ENCODE results near the gene PYHIN1.
A peak's percentile ranks its signal among the peaks of the same experiment; 100 is the strongest.

Gene PYHIN1

DNA sequence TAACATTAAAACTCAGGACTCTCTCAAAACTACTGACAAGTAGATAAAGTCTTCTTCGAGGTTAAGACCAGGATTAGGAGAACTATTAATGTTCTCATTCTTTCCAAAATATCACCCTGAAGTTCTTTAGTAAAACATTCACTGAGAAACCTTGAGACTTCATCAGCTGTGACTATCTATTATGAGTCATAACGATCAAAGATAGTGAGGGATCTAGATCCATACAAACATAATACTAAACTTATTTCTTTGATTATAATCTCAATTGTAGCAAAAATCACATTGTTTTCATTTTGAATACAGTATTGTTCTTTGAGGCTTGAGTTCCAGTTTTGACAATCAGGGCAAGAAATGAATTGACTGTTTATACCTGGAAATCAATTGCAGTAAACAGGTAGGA is 11.1 kb downstream of the PYHIN1 start:
- no peak overlapping the region for H3K4me3 ChIP-seq (ENCODE audit: low read depth, low read length)
- DNase-seq (ENCODE audit: low read depth), result no peak
- TF ChIP-seq POLR2A (IDR thresholded peaks at IDR 0.05; ENCODE audit: extremely low read depth, insufficient read length), result no peak
- TF ChIP-seq MYC (IDR thresholded peaks at IDR 0.05; ENCODE audit: low read depth, low read length), result no peak

DNA sequence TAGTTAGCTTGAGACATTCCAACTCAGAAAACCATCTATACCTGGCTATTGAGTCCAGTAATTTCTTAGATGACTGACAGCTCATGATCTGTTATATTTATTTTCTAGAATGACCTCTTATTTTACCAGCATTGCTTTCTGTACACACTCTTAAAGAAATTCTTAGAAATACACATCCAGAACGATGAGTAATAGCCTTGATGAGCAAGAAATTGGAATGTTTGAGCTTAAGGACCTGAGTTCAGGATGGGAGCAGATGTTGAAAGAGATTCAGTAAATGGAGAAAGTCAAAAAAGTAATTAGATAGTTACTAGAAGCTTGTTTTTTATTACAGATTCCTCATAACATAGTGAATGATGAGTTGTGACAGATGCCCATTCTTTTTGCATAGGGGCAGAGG is 11.7 kb downstream of the PYHIN1 start:
- no peak for DNase-seq (ENCODE audit: low read depth)
- no peak overlapping the region for H3K4me3 ChIP-seq (ENCODE audit: low read depth, low read length)
- no peak for TF ChIP-seq POLR2A (IDR thresholded peaks at IDR 0.05; ENCODE audit: extremely low read depth, insufficient read length)
- no peak for TF ChIP-seq CTCF (IDR thresholded peaks at IDR 0.05; ENCODE audit: low read depth, low read length)
- TF ChIP-seq, protein P1, sequence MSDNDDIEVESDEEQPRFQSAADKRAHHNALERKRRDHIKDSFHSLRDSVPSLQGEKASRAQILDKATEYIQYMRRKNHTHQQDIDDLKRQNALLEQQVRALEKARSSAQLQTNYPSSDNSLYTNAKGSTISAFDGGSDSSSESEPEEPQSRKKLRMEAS (IDR thresholded peaks at IDR 0.05; ENCODE audit: low read depth, low read length), result no peak
- TF ChIP-seq MYC (IDR thresholded peaks at IDR 0.05; ENCODE audit: low read depth, low read length), result no peak

- H3K4me3 ChIP-seq (ENCODE audit: low read depth, low read length), result no peak overlapping the region
- DNase-seq (ENCODE audit: low read depth), result no peak
- no peak for TF ChIP-seq POLR2A (IDR thresholded peaks at IDR 0.05; ENCODE audit: extremely low read depth, insufficient read length)
- TF ChIP-seq, protein P1 (IDR thresholded peaks at IDR 0.05; ENCODE audit: low read depth, low read length), result no peak
- TF ChIP-seq CTCF (IDR thresholded peaks at IDR 0.05; ENCODE audit: low read depth, low read length), result no peak
- TF ChIP-seq MYC (IDR thresholded peaks at IDR 0.05; ENCODE audit: low read depth, low read length), result no peak
Observed at GRCh38 chr1:158945061-158945460, 13.7 kb downstream of the PYHIN1 start.

DNA sequence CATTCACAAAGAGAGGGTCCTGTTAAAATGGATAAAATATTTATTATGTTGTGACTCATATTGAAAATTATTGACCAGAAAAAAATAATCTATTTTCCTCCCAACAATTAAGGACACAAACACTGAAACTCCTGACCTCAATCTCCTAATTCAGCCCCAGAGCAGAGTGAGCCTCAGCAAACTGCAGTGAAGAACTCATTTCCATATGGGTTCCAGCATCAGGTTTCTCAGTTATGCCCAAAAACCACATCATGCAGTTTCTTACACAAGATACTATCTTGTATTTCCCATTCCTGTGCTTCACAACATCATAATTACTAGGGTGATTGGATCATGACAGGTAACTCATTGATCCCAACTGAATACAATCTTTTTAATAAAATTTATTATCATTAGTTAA is 15.4 kb downstream of the PYHIN1 start:
- no peak for DNase-seq (ENCODE audit: low read depth)
- TF ChIP-seq CTCF (IDR thresholded peaks at IDR 0.05; ENCODE audit: low read depth, low read length) (no peak), POLR2A (IDR thresholded peaks at IDR 0.05; ENCODE audit: extremely low read depth, insufficient read length) (no peak), MYC (IDR thresholded peaks at IDR 0.05; ENCODE audit: low read depth, low read length) (no peak)
- TF ChIP-seq, protein P1 (IDR thresholded peaks at IDR 0.05; ENCODE audit: low read depth, low read length), result no peak

DNA sequence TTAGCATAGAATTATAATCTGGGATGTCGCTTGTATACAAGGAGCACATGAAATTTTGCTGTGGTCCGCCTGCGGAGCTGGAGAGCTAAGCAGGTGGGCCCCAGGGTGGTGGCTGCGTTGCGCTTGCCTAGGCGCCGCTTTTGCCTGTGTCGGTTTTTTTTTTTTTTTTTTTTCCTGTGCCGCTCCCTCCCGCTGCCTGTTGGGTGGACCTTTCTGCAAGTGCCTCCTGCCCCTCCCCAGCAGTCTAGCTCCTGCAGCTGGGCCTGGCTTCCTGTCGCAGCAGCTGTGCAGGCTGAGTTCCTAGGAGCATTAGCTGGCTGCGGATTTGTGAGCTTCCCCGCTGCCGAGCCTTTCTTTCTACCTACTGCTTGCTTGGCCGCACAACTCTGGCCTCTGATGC is 20.6 kb downstream of the PYHIN1 start:
- DNase-seq (ENCODE audit: low read depth), result peak; percentile 88
- H3K4me3 ChIP-seq (ENCODE audit: low read depth, low read length), result peak overlapping the region; percentile 35
- TF ChIP-seq MYC (IDR thresholded peaks at IDR 0.05; ENCODE audit: low read depth, low read length) (no peak), POLR2A (IDR thresholded peaks at IDR 0.05; ENCODE audit: extremely low read depth, insufficient read length) (no peak), CTCF (IDR thresholded peaks at IDR 0.05; ENCODE audit: low read depth, low read length) (no peak)
- TF ChIP-seq, protein P1 (IDR thresholded peaks at IDR 0.05; ENCODE audit: low read depth, low read length), result no peak

More for the DNA sequence above, 15.4 kb downstream of the PYHIN1 start:
- H3K4me3 ChIP-seq (ENCODE audit: low read depth, low read length), result no peak overlapping the region

DNA sequence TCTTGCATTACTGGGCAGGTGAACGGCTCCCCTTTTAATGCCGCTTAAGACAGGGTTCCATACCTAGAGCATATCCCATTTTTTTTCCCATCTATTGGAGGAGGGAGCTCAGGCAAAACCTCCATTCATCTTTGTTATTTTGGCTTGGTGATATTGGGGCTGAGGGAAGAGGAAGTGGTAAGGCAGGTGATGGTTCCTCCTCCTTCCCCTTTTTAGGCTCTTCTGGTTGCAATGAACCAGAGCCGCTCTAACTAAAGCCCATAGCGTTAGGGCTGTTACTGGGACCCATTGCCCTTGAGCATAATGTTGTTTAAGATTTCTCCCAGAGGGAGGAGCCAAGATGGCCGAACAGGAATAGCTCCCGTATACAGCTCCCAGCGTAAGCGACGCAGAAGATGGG is 21.1 kb downstream of the PYHIN1 start:
- peak; percentile 80 for DNase-seq (ENCODE audit: low read depth)
- H3K4me3 ChIP-seq (ENCODE audit: low read depth, low read length), result no peak overlapping the region
- TF ChIP-seq, protein P1 (IDR thresholded peaks at IDR 0.05; ENCODE audit: low read depth, low read length), result no peak
- TF ChIP-seq MYC (IDR thresholded peaks at IDR 0.05; ENCODE audit: low read depth, low read length) (no peak), POLR2A (IDR thresholded peaks at IDR 0.05; ENCODE audit: extremely low read depth, insufficient read length) (no peak), CTCF (IDR thresholded peaks at IDR 0.05; ENCODE audit: low read depth, low read length) (no peak)

Measured in NB4 (cell line).